GM18507 (cell line): ENCODE measurements around the gene SND1.

Experiments used
- DNase-seq: peaks from one replicate; pipeline ENCODE4 v3.0.0; 2011; ENCODE audit warnings: low read depth; ENCODE audit not compliant: insufficient read length; ENCODE audit errors: extremely low spot score
- FAIRE-seq: peaks from 2 replicates; lab custom pipeline; 2011; peaks lifted over from hg19 to GRCh38; lab: Jason Lieb, UNC

The SND1 gene

DNA sequence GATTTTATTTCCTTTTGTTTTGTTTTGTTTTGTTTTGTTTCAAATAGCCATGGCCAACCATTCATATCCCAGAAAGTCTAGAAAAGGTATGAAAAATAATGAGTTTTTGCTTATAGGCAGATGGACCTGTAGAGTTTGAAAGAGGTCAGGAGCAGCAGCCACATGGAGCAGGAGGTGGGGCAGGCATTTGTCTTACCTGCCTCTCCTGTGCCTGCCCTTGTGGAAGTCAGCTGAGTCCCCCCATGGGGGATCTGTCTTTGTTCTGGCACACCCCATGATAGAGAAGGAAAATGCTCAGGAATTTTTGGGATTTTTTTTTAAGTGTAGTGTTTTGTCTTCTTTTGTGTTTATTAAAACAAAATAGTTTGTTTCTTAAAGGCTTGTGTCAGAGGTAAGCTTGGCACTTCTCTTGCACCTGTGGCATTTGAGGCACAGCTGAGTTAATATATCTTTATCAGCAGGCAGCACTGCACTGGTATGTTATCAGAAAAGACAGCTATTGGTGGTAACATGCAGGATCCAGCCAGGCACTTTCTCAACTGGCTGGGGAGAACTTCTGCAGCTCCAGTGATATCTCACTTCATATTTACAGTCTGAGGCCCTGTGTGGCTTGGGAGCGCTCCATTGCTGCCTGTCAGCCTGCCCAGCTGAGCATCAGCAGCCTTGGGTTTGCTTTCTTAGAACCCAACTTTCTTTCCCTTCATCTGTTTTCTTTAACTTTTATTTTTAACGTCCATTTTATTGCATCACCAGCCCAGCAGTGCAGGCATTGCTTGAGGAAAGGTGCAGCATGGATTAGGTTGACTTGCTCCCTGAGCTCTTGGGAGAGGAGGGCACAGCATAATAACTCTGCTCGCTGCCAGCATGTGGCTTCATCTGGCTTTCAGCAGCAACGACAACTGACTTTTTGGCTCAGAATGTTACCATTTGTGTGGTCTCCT is 334.9 kb downstream of the SND1 start:
- FAIRE-seq = no peak
- DNase-seq = no peak

DNA sequence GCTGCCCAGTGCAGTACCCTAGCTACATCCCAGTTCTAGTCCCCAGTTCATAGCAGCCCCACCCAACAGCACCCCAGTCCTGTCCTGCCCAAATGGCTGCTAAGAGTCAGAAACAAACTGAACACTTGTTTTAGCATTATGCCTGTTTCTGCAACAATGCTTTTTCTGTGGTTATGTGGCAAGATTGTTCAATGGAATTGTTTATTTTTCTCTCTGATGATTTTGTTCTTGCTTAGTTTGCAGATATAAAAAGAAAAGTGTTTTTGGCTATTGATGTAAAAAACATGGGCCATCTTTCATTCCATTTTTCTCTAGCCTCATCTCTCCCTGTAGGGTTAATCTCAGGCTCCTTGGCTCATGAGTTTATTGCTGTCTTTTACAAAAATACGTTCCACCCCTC is 336.8 kb downstream of the SND1 start:
- FAIRE-seq = no peak
- no peak for DNase-seq

DNA sequence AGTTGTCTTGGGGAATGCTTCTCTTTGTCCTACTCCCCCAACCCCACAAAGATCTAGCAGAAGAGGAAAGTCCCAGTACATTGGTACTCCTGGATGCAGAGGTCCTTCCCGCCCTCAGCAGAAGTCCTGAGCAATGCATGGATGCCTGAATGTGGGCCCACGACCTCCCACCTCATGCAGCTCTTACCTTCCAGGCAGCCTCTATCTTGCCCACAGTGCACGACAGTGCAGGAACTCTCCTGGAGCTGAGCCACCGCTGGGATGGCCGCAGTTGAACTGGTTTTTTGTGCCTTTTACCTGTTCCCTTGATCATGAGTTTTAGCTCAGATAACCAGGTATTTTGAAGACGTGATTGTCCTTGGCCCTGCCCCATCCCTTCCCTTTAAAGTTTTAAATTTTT is 341.3 kb downstream of the SND1 start:
- DNase-seq (no peak), FAIRE-seq (no peak)

- DNase-seq (no peak), FAIRE-seq (no peak)
Measured at GRCh38 chr7:127993987-127994386, 342.0 kb downstream of the SND1 start.

- no peak for DNase-seq
- FAIRE-seq = no peak
Measured at GRCh38 chr7:127995156-127995880, 343.3 kb downstream of the SND1 start.

- DNase-seq = no peak
- FAIRE-seq = no peak
Measured at GRCh38 chr7:127995881-127996215, 343.9 kb downstream of the SND1 start.

DNA sequence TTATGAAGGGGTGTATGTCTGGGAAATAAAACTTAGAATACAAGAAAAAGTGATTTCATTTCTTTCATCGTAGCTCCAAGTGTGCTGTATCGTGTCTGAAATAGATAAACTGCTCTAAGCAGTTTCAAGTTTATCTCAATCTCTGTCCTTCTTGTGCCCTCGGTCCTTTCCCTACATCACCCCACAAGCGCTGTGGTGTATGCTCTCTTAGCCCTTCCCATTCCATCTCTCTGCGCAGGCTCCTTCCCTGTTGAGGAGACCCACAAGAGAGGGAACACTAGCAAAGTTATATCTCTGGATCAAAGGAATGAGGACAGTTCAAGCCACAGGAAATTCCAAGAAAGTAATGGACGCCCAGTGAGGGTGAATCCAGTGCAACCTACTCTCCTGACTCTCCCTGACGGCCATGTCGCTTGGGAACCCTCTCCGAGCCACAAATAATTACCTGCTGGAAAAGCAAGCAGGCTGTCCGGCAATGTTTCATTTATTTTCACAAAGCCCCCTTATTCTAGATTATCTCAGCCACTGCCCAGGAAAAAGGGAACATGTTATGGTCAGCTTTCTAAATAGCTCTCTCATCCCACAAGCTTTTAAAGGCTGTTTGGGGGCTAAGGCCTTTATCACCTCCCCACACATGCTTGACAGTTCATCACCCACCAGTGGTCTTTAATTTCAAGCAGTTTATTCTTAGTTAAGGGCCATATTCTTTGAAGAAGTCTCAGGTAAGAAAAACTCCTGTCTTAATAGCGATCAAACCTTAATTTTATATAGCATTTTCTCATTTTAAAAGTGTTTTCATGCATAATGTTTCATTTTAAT is 344.5 kb downstream of the SND1 start:
- DNase-seq = no peak
- no peak for FAIRE-seq

DNA sequence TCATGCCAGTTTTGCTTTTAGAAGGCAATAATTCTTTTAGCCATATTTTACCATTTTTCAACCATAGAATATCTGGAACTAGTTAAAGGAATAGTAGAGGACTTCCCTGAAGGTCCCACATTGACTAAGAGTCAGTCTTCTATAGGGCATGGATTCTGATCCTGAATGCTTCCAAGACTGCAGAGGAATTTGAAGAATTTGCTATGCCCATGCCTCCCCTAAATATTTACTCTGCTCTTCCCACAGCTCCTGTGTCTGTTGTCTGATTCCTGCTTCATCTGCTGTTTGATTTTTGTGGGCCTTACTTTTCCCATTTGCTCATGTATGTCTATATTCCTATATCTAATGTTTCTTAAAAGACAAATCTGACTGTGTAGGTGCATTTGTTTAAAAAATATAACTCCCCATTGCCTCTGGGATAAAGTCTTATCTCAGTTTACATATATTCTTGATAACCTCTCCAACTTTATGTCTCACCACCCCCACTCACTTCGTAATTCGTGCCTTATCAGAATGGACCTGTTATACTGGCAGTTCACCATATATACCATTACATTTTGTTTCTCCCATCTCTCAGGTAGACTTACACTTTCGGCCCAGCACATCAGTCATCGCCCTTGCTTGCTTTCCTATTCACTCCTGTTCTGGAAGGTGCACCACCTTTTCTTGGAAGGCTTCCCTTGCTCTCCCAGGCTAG is 345.4 kb downstream of the SND1 start:
- FAIRE-seq (no peak), DNase-seq (no peak)

GRCh38 chr7:127998671-127999070 is 346.7 kb downstream of the SND1 start:
- no peak for DNase-seq
- no peak for FAIRE-seq

- FAIRE-seq (no peak), DNase-seq (no peak)
Measured at GRCh38 chr7:128000048-128000447, 348.1 kb downstream of the SND1 start.

GRCh38 chr7:128000854-128001265 is 348.9 kb downstream of the SND1 start:
- FAIRE-seq (peak; percentile 66), DNase-seq (peak; percentile 11)

DNA sequence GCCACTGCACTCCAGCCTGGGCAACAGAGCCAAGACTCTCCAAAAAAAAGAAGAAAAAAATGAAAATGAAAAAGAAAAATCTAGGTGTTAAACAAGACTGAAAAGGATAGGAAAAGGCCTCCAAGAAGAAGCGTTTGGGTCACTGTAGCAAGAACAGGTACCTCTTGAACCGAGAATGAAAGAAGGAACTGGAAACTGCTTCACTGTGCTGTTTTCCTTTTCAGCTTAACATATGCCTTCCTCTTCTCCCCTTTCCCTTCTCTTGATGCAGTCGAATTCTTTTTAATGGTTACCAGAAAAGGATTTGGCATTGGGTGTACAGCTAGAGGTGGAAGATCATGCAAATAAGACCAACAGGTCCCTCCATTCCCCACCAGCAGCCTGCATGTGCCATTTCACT is 351.2 kb downstream of the SND1 start:
- no peak for DNase-seq

GRCh38 chr7:128003787-128004186 is 351.8 kb downstream of the SND1 start:
- FAIRE-seq (no peak), DNase-seq (no peak)

More for the DNA sequence above, 351.2 kb downstream of the SND1 start:
- peak; percentile 46 for FAIRE-seq

DNA sequence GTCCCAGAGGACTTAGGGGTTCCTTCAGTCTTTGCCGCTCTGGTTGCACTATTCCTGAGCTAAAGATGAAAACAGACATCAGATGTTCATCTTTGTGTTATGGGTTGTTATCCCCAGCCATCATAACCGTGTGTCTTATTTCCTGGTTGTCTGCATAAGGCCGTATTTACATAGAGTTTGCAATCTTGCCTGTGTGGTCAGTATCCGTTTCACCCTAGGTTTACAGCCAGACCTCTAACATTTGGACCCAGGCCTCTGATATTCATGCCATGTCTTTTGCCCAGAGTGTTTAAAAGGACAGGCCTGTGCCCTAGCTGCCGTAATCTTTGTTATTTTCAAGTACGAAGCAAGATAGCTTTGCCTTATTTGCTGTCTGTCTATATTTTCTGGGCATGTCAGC is 352.6 kb downstream of the SND1 start:
- FAIRE-seq = no peak
- DNase-seq = no peak

DNA sequence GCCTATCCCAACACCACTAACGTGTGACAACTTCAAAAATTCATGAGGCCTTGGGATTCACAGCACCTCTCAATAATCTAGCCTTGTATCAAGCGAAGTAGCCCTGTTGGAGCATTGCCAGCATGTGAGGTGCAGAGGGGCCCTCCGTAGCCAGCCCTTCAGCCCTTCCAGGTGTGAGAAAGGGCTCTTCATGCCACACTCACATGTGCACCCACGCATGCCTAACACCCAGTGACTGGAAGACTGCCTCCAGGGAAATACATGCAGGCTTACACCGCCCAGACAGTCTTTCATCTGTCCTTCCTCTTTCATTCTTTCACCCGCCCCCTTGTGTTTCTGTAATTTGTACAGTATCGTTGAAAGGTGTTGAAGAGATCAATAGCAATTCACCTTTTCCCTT is 353.1 kb downstream of the SND1 start:
- DNase-seq (no peak), FAIRE-seq (no peak)

DNA sequence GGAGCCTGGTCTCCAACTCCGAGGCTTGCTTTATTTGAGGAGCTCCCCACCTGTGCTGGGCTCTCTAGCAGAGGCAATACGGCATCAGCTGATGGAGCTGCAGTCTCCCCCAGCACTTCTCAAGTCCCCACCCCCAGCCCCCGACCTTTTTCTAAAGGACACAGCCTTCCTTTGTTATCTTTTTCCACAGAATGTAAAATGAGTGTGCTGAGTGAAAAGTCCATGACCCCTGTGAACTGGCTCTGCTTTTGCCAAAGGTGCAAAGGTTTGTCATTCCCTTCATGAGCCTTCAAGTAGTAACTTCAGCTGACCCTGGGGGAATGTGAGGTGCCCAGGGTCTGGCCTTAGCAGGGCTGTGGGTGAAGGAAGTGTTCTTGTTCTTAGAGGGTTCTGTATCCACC is 353.8 kb downstream of the SND1 start:
- FAIRE-seq (no peak), DNase-seq (no peak)

DNA sequence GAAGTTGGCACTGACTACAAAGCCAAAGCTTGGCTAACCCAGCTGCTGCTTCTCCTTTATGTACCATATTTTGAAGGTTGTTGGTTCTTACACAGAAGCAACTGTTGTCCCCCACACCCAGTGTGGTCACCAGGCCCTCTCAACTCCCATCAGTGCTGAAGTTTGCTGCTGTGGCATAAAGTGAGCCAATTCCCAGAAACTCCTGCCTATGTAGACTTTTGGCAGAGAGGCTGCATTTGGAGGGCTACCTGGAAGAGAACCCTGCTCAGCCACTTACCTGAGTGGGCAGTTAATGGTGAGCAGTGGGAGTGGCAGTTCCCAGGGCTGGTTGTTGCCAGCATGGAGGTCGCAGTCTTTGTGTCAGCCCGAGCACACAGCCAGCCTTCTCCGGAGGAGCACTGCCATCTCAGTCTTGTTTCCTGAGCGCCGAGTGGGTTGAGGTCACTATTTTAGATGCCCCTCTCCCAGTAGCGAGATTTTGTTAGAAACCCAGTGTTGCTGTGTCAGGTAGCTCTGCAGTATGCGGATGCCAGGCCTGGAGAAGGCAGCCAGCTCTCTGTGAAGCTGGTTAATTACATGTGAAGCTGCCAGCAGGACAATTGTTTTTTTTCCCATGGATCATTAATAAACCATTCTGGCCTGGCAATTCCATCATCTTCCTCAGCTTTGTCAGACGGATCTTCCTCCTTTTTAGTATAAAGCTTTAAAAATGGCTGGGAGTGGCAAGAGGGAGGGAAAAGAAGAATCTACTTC is 354.7 kb downstream of the SND1 start:
- no peak for FAIRE-seq
- no peak for DNase-seq

GRCh38 chr7:128007303-128007680 is 355.3 kb downstream of the SND1 start:
- no peak for FAIRE-seq

DNA sequence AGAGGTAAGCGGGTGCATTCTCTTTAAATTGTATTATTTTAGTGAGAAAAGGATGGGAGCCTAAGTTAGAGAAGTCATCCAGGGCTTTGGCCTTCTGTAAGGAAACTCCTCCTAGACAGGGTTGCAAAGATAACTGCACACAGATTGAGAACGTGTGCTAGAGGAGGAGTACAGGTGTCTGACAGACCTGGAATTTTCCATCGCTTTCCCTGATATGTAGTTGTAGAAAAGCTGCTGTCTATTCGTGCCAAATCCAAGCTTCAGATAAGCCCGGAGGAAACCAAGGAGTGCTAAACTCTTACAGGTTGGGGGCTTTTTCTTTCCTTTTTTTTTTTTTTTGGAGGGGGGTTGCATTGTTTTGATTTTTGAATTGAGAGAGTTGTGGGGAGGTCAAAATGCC is 356.1 kb downstream of the SND1 start:
- FAIRE-seq (no peak), DNase-seq (no peak)

More at GRCh38 chr7:128007303-128007680, 355.3 kb downstream of the SND1 start:
- DNase-seq = no peak
